Activated T-helper 1 cell treated with anti-CD3 and anti-CD28 coated beads, Interleukin-12 subunit alpha, Interleukin-12 subunit beta, Interleukin-2, Interleukin-4 antibody, amounts not matched to agents 30 ng/mL and 10 ng/mL and 1 ng/mL, durations not matched to agents 14 hours and 24 hours and 36 hours (primary cell): Measurements from ENCODE around the gene ARPC4. TPM values are rescaled to one million over a fixed set of nuclear protein-coding genes. Genes with fewer than 3 reads are reported as not detected.

Source experiments
- DNase-seq: peaks from one replicate; pipeline ENCODE4 v3.0.0; 2021; ENCODE audit warnings: low spot score
- H3K27ac Mint-ChIP-seq: one replicate; pipeline ENCODE4 v1.8.0; 2021; ENCODE audit warnings: mild to moderate bottlenecking, mixed read lengths
- H3K27me3 Mint-ChIP-seq: one replicate; pipeline ENCODE4 v1.8.0; 2022; ENCODE audit warnings: mild to moderate bottlenecking, moderate library complexity, mixed read lengths; ENCODE audit not compliant: insufficient read depth
- H3K36me3 Mint-ChIP-seq: one replicate; pipeline ENCODE4 v1.8.0; 2021; ENCODE audit warnings: low read depth, mixed read lengths
- H3K4me1 Mint-ChIP-seq: one replicate; pipeline ENCODE4 v1.8.0; 2021; ENCODE audit warnings: low read depth, mixed read lengths
- H3K4me3 Mint-ChIP-seq: one replicate; pipeline ENCODE4 v1.8.0; 2021; ENCODE audit warnings: mild to moderate bottlenecking, moderate library complexity, mixed read lengths
- H3K9me3 Mint-ChIP-seq: one replicate; pipeline ENCODE4 v1.8.0; 2021; ENCODE audit warnings: mixed read lengths
- intact Hi-C: fragments of 100-400 bp; cut with micrococcal nuclease; formaldehyde crosslinking; loops from one replicate; pipeline ENCODE4 v1.15.1; 2024
- total RNA-seq: library from RNA; stranded (reverse); gene quantifications from 2 replicates; pipeline ENCODE4 v1.2.3, GENCODE V29; 2022

ARPC4 gene
- total RNA-seq, 1 donor from 2014 or later, result 268 TPM

GRCh38 chr3:9820946-9821345 lies 28.1 kb downstream of the ARPC4 start:
- no peaks in the 10 kb centered on the region for H3K27me3 Mint-ChIP-seq
- no peak overlapping the region for H3K27ac Mint-ChIP-seq
- intact Hi-C loops, result no loop called here
- H3K36me3 Mint-ChIP-seq, result peaks cover 16% of the 10 kb centered on the region
- H3K4me3 Mint-ChIP-seq, result no peak overlapping the region
- no peaks in the 10 kb centered on the region for H3K9me3 Mint-ChIP-seq
- DNase-seq, result no peak
- peaks cover 7% of the 10 kb centered on the region for H3K4me1 Mint-ChIP-seq

- intact Hi-C loops, result no loop called here
- Mint-ChIP-seq H3K27ac (no peak overlapping the region), H3K9me3 (no peaks in the 10 kb centered on the region), H3K4me1 (no peaks in the 10 kb centered on the region), H3K4me3 (no peak overlapping the region), H3K36me3 (peaks cover 13% of the 10 kb centered on the region), H3K27me3 (no peaks in the 10 kb centered on the region)
- DNase-seq, result no peak
Measured at GRCh38 chr3:9825451-9826040, 32.7 kb downstream of the ARPC4 start.

- intact Hi-C loops, result no loop called here
Measured at GRCh38 chr3:9826815-9827573, 34.1 kb downstream of the ARPC4 start.

GRCh38 chr3:9828801-9829755 lies 36.2 kb downstream of the ARPC4 start:
- Mint-ChIP-seq H3K4me1 (peaks cover 7% of the 10 kb centered on the region), H3K27me3 (no peaks in the 10 kb centered on the region)

More at GRCh38 chr3:9826815-9827573, 34.1 kb downstream of the ARPC4 start:
- DNase-seq, result peak; percentile 28
- no peak overlapping the region for H3K27ac Mint-ChIP-seq
- H3K4me3 Mint-ChIP-seq, result no peak overlapping the region
- no peaks in the 10 kb centered on the region for H3K9me3 Mint-ChIP-seq
- H3K36me3 Mint-ChIP-seq, result peaks cover 12% of the 10 kb centered on the region
- no peaks in the 10 kb centered on the region for H3K27me3 Mint-ChIP-seq
- H3K4me1 Mint-ChIP-seq, result peaks cover 7% of the 10 kb centered on the region

GRCh38 chr3:9831253-9831652 lies 38.4 kb downstream of the ARPC4 start:
- no peak overlapping the region for H3K27ac Mint-ChIP-seq
- DNase-seq, result no peak
- H3K4me1 Mint-ChIP-seq, result peaks cover 7% of the 10 kb centered on the region
- no peak overlapping the region for H3K4me3 Mint-ChIP-seq
- H3K36me3 Mint-ChIP-seq, result peaks cover 23% of the 10 kb centered on the region
- intact Hi-C loops, result no loop called here
- H3K27me3 Mint-ChIP-seq, result no peaks in the 10 kb centered on the region
- H3K9me3 Mint-ChIP-seq, result no peaks in the 10 kb centered on the region

More at GRCh38 chr3:9828801-9829755, 36.2 kb downstream of the ARPC4 start:
- DNase-seq, result no peak
- Mint-ChIP-seq H3K9me3 (no peaks in the 10 kb centered on the region), H3K36me3 (peaks cover 13% of the 10 kb centered on the region), H3K27ac (no peak overlapping the region), H3K4me3 (no peak overlapping the region)
- intact Hi-C loops, result no loop called here

- Mint-ChIP-seq H3K4me1 (peaks cover 7% of the 10 kb centered on the region), H3K4me3 (no peak overlapping the region), H3K9me3 (no peaks in the 10 kb centered on the region)
Measured at GRCh38 chr3:9833078-9833477, 40.2 kb downstream of the ARPC4 start.

GRCh38 chr3:9834520-9835380 lies 41.9 kb downstream of the ARPC4 start:
- intact Hi-C loops, result no loop called here
- peaks cover 18% of the 10 kb centered on the region for H3K36me3 Mint-ChIP-seq
- no peak overlapping the region for H3K4me3 Mint-ChIP-seq
- no peak overlapping the region for H3K27ac Mint-ChIP-seq
- DNase-seq, result no peak
- H3K27me3 Mint-ChIP-seq, result no peaks in the 10 kb centered on the region
- H3K4me1 Mint-ChIP-seq, result peaks cover 7% of the 10 kb centered on the region
- no peaks in the 10 kb centered on the region for H3K9me3 Mint-ChIP-seq

More at GRCh38 chr3:9833078-9833477, 40.2 kb downstream of the ARPC4 start:
- Mint-ChIP-seq H3K27me3 (no peaks in the 10 kb centered on the region), H3K27ac (no peak overlapping the region), H3K36me3 (peaks cover 19% of the 10 kb centered on the region)
- intact Hi-C loops, result no loop called here
- no peak for DNase-seq

- Mint-ChIP-seq H3K9me3 (no peaks in the 10 kb centered on the region), H3K36me3 (peaks cover 32% of the 10 kb centered on the region), H3K4me3 (no peak overlapping the region), H3K4me1 (peaks cover 10% of the 10 kb centered on the region), H3K27ac (no peak overlapping the region), H3K27me3 (no peaks in the 10 kb centered on the region)
- intact Hi-C loops, result no loop called here
- DNase-seq, result no peak
Measured at GRCh38 chr3:9837701-9838582, 45.1 kb downstream of the ARPC4 start.

- Mint-ChIP-seq H3K27me3 (no peaks in the 10 kb centered on the region), H3K36me3 (peaks cover 32% of the 10 kb centered on the region), H3K4me1 (peaks cover 10% of the 10 kb centered on the region), H3K4me3 (no peak overlapping the region), H3K9me3 (no peaks in the 10 kb centered on the region), H3K27ac (no peak overlapping the region)
- intact Hi-C loops, result no loop called here
- DNase-seq, result no peak
Measured at GRCh38 chr3:9838856-9839255, 46.0 kb downstream of the ARPC4 start.

GRCh38 chr3:9841015-9841414 lies 48.1 kb downstream of the ARPC4 start:
- no peak for DNase-seq
- intact Hi-C loops, result loop anchor here (10.0 kb wide), 1 partner anchor 274 kb away; the partner anchor contains the start of gene BRK1
- H3K9me3 Mint-ChIP-seq, result no peaks in the 10 kb centered on the region
- H3K4me3 Mint-ChIP-seq, result no peak overlapping the region
- peaks cover 23% of the 10 kb centered on the region for H3K36me3 Mint-ChIP-seq
- H3K4me1 Mint-ChIP-seq, result peaks cover 24% of the 10 kb centered on the region
- H3K27me3 Mint-ChIP-seq, result no peaks in the 10 kb centered on the region
- no peak overlapping the region for H3K27ac Mint-ChIP-seq

GRCh38 chr3:9843715-9844438 lies 51.0 kb downstream of the ARPC4 start, which contains the start of gene RPUSD3:
Gene RPUSD3, minus strand, starts transcription at chr3:9844008. Its CDS starts 18 bp downstream, at chr3:9843990.
- H3K4me1 Mint-ChIP-seq, result peaks cover 28% of the 10 kb centered on the region
- peak; percentile 95 for DNase-seq
- H3K9me3 Mint-ChIP-seq, result no peaks in the 10 kb centered on the region
- H3K4me3 Mint-ChIP-seq, result peak within 1 kb of the TSS; percentile 98
- peaks cover 19% of the 10 kb centered on the region for H3K36me3 Mint-ChIP-seq
- H3K27ac Mint-ChIP-seq, result peak within 1 kb of the TSS; percentile 91
- intact Hi-C loops, result loop anchor here (1.0 to 10.0 kb wide), 12 partner anchors 35 to 477 kb away; partner anchors contain the start of genes ARPC4, BRK1, BRPF1 and FANCD2
- H3K27me3 Mint-ChIP-seq, result no peaks in the 10 kb centered on the region
